GM23338 (cell line): ENCODE data around the gene RTL1. TPM values are rescaled to one million over a fixed set of nuclear protein-coding genes. Genes with fewer than 3 reads are reported as not detected.

Experiments used
- ATAC-seq: fragments of 200-7000 bp; cut with Tn5 transposase; 3 replicates; pipeline ENCODE4 v1.9.1; 2020
- DNase-seq: peaks from one replicate; pipeline ENCODE4 v3.0.0-alpha.2; 2015; ENCODE audit warnings: low spot score
- H2AFZ ChIP-seq: fragments of 200-600 bp; sonication (generic); 2 replicates; pipeline ENCODE4 v1.8.0; 2016; ENCODE audit warnings: antibody characterized with exemption, mild to moderate bottlenecking, moderate library complexity
- H3F3A ChIP-seq: fragments of 200-600 bp; sonication (generic); replicated peaks from 2 replicates; pipeline ENCODE4 v1.8.0; 2017; ENCODE audit warnings: antibody characterized with exemption, mixed run types, low read depth
- H3K27ac ChIP-seq: fragments of 200-600 bp; sonication (generic); 2 replicates; pipeline ENCODE4 v1.6.1; 2016; ENCODE audit warnings: low read depth
- H3K27me3 ChIP-seq: fragments of 200-600 bp; sonication (generic); 2 replicates; pipeline ENCODE4 v1.8.0; 2016; ENCODE audit warnings: mild to moderate bottlenecking, mixed run types, moderate library complexity; ENCODE audit not compliant: insufficient read depth
- H3K36me3 ChIP-seq: fragments of 200-600 bp; sonication (generic); 2 replicates; pipeline ENCODE4 v1.8.0; 2016; ENCODE audit warnings: mild to moderate bottlenecking; ENCODE audit not compliant: insufficient read depth
- H3K4me1 ChIP-seq: fragments of 200-600 bp; sonication (generic); 2 replicates; pipeline ENCODE4 v1.8.0; 2016; ENCODE audit warnings: mild to moderate bottlenecking, moderate library complexity; ENCODE audit not compliant: insufficient read depth
- H3K4me2 ChIP-seq: fragments of 200-600 bp; sonication (generic); 2 replicates; pipeline ENCODE4 v1.7.1; 2017; ENCODE audit warnings: mixed run types
- H3K4me3 ChIP-seq: fragments of 200-600 bp; sonication (generic); 2 replicates; pipeline ENCODE4 v1.6.1; 2016; ENCODE audit warnings: mixed run types
- H3K79me2 ChIP-seq: fragments of 200-600 bp; sonication (generic); replicated peaks from 2 replicates; pipeline ENCODE4 v1.8.0; 2017; ENCODE audit warnings: mild to moderate bottlenecking; ENCODE audit not compliant: insufficient read depth
- H3K9me2 ChIP-seq: fragments of 200-600 bp; sonication (generic); 2 replicates; pipeline ENCODE4 v1.8.0; 2017; ENCODE audit not compliant: insufficient read depth
- H4K20me1 ChIP-seq: fragments of 200-600 bp; sonication (generic); replicated peaks from 2 replicates; pipeline ENCODE4 v1.8.0; 2017; ENCODE audit warnings: mild to moderate bottlenecking; ENCODE audit not compliant: insufficient read depth
- H3K27ac Mint-ChIP-seq: 2 replicates; pipeline ENCODE4 v1.8.0; 2020; ENCODE audit warnings: inconsistent platforms, mild to moderate bottlenecking, moderate library complexity, mixed read lengths
- H3K27me3 Mint-ChIP-seq: 3 replicates; pipeline ENCODE4 v1.8.0; 2022; ENCODE audit warnings: low read depth, mild to moderate bottlenecking, moderate library complexity, mixed read lengths, inconsistent platforms; ENCODE audit not compliant: insufficient read depth, poor library complexity
- H3K36me3 Mint-ChIP-seq: 3 replicates; pipeline ENCODE4 v1.8.0; 2021; ENCODE audit warnings: low read depth, mild to moderate bottlenecking, inconsistent platforms, moderate library complexity, mixed read lengths
- H3K4me1 Mint-ChIP-seq: 3 replicates; pipeline ENCODE4 v1.8.0; 2020; ENCODE audit warnings: mild to moderate bottlenecking, inconsistent platforms, mixed read lengths
- H3K4me3 Mint-ChIP-seq: 3 replicates; pipeline ENCODE4 v1.8.0; 2021; ENCODE audit warnings: moderate library complexity, mild to moderate bottlenecking, inconsistent platforms, mixed read lengths
- H3K9me3 Mint-ChIP-seq: 3 replicates; pipeline ENCODE4 v1.8.0; 2020; ENCODE audit warnings: moderate library complexity, mild to moderate bottlenecking, inconsistent platforms, mixed read lengths
- CREB1 ChIP-seq: fragments of 250-450 bp; sonication (Bioruptor Pico); IDR thresholded peaks from 2 replicates; pipeline ENCODE4 v1.5.0; 2020; ENCODE audit warnings: low read depth, mild to moderate bottlenecking, moderate library complexity
- EZH2 ChIP-seq: fragments of 200-600 bp; sonication (generic); IDR thresholded peaks from one replicate; pipeline ENCODE4 v1.8.0; 2017; ENCODE audit warnings: antibody characterized with exemption, mild to moderate bottlenecking, low read depth; ENCODE audit not compliant: unreplicated experiment
- EZH2phosphoT487 ChIP-seq: fragments of 200-600 bp; sonication (generic); IDR thresholded peaks from one replicate; pipeline ENCODE4 v1.8.1; 2018; ENCODE audit warnings: antibody characterized with exemption; ENCODE audit not compliant: unreplicated experiment
- JUNB ChIP-seq: IDR thresholded peaks from one replicate; pipeline ENCODE4 v1.6.1; 2016; ENCODE audit warnings: antibody characterized with exemption; ENCODE audit not compliant: unreplicated experiment
- NANOG ChIP-seq: IDR thresholded peaks from 2 replicates; pipeline ENCODE4 v1.6.1; 2016; ENCODE audit warnings: antibody characterized with exemption, borderline replicate concordance
- POLR2AphosphoS5 ChIP-seq: IDR thresholded peaks from 2 replicates; pipeline ENCODE4 v1.6.1; 2016; ENCODE audit warnings: antibody characterized with exemption, low read depth
- STAT1 ChIP-seq: IDR thresholded peaks from one replicate; pipeline ENCODE4 v1.6.1; 2016; ENCODE audit warnings: antibody characterized with exemption; ENCODE audit not compliant: unreplicated experiment
- ZNF114 ChIP-seq: fragments of 250-450 bp; sonication (Bioruptor Pico); IDR thresholded peaks from 2 replicates; pipeline ENCODE4 v1.5.0; 2020; ENCODE audit warnings: mild to moderate bottlenecking, moderate library complexity
- ZNF331 ChIP-seq: fragments of 250-450 bp; sonication (Bioruptor Pico); IDR thresholded peaks from 2 replicates; pipeline ENCODE4 v1.5.0; 2020; ENCODE audit warnings: low read depth, mild to moderate bottlenecking, moderate library complexity
- polyA plus RNA-seq: library from polyadenylated mRNA; unstranded; fragments of >200 nt; fragmentation: Nextera tagmentation; extraction: Ambion mirVana; gene quantifications from 2 replicates; pipeline ENCODE4 v1.2.1, GENCODE V29; 2016
- total RNA-seq: library from RNA; depleted of rRNA; stranded (reverse); fragments of >200 nt; shearing (Covaris generic); gene quantifications from 2 replicates; pipeline ENCODE4 v1.2.3, GENCODE V29; 2014
- TF ChIP-seq, protein P1 (sequence below): IDR thresholded peaks from 2 replicates; pipeline ENCODE4 v1.6.1; 2016; ENCODE audit warnings: antibody characterized with exemption
- TF ChIP-seq, protein P2 (sequence below): fragments of 250-450 bp; sonication (Bioruptor Pico); IDR thresholded peaks from 2 replicates; pipeline ENCODE4 v1.5.0; 2020; ENCODE audit warnings: mild to moderate bottlenecking, moderate library complexity
- TF ChIP-seq, protein P3 (sequence below): IDR thresholded peaks from one replicate; pipeline ENCODE4 v1.6.1; 2018; ENCODE audit warnings: antibody characterized with exemption; ENCODE audit not compliant: unreplicated experiment
- TF ChIP-seq, protein P4 (sequence below), 2 experiments: fragments of 200-600 bp in 1 of 2; sonication (generic) in 1 of 2; conservative IDR thresholded peaks; 2 replicates each; pipeline versions ENCODE4 v1.5.1 to v1.6.1; 2016 to 2017; ENCODE audit warnings: antibody characterized with exemption in 2 of 2, low read depth in 2 of 2, mild to moderate bottlenecking in 2 of 2, moderate library complexity in 1 of 2

RTL1 gene
- total and polyA plus RNA-seq, 2 experiments from 2014 or later, result not detected

DNA sequence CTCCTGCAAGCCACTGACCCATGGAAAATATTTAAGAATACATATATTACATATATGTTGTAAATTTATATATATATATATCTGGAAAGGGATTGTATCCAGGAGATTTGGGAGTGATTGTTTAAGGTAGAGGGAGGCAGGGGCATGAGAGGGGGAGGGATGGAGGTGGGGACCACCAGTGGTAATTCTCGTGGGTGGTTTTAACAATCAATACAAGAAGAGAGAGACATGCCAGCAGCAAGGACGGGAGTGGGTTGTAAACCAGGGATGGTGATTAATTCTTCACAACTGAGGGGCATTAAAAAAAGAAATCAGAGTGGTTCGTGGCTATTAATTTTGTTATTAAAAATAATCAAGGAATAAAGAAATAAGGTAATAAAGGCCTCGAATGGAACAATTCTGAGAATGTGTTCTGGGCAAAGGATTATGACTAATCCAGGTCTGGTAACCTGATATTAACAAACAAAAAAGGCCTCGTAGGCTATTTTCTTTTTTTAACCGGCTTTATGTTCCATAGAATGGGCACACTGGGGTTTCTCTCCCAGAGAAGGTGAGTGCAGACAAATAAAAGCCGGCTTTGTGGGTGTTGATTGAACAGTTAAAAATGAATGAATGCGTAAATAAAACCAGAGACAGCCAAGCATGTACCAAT is 8.3 kb upstream of the RTL1 start:
- no peak for DNase-seq
- Histone ChIP-seq H3K4me3 (no peak overlapping the region), H3K4me1 (no peaks in the 10 kb centered on the region), H2AFZ (no peak overlapping the region), H3K27me3 (no peaks in the 10 kb centered on the region), H3K9me2 (no peaks in the 10 kb centered on the region), H3K4me2 (no peak overlapping the region), H3K36me3 (no peaks in the 10 kb centered on the region), H4K20me1 (no peaks in the 10 kb centered on the region), H3K27ac (no peak overlapping the region), H3K79me2 (no peaks in the 10 kb centered on the region), H3F3A (no peaks in the 10 kb centered on the region)
- Mint-ChIP-seq H3K27me3 (no peaks in the 10 kb centered on the region), H3K4me3 (no peak overlapping the region), H3K4me1 (no peaks in the 10 kb centered on the region), H3K27ac (no peak overlapping the region), H3K36me3 (no peaks in the 10 kb centered on the region), H3K9me3 (peaks cover 2% of the 10 kb centered on the region; the same call in 1 of the 3 replicates)
- no peak for ATAC-seq
- TF ChIP-seq POLR2AphosphoS5, result no peak
- TF ChIP-seq, protein P1, sequence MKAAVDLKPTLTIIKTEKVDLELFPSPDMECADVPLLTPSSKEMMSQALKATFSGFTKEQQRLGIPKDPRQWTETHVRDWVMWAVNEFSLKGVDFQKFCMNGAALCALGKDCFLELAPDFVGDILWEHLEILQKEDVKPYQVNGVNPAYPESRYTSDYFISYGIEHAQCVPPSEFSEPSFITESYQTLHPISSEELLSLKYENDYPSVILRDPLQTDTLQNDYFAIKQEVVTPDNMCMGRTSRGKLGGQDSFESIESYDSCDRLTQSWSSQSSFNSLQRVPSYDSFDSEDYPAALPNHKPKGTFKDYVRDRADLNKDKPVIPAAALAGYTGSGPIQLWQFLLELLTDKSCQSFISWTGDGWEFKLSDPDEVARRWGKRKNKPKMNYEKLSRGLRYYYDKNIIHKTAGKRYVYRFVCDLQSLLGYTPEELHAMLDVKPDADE, result no peak
- no peak for TF ChIP-seq ZNF331 (CRISPR knock-in tag)
- TF ChIP-seq, protein P2, sequence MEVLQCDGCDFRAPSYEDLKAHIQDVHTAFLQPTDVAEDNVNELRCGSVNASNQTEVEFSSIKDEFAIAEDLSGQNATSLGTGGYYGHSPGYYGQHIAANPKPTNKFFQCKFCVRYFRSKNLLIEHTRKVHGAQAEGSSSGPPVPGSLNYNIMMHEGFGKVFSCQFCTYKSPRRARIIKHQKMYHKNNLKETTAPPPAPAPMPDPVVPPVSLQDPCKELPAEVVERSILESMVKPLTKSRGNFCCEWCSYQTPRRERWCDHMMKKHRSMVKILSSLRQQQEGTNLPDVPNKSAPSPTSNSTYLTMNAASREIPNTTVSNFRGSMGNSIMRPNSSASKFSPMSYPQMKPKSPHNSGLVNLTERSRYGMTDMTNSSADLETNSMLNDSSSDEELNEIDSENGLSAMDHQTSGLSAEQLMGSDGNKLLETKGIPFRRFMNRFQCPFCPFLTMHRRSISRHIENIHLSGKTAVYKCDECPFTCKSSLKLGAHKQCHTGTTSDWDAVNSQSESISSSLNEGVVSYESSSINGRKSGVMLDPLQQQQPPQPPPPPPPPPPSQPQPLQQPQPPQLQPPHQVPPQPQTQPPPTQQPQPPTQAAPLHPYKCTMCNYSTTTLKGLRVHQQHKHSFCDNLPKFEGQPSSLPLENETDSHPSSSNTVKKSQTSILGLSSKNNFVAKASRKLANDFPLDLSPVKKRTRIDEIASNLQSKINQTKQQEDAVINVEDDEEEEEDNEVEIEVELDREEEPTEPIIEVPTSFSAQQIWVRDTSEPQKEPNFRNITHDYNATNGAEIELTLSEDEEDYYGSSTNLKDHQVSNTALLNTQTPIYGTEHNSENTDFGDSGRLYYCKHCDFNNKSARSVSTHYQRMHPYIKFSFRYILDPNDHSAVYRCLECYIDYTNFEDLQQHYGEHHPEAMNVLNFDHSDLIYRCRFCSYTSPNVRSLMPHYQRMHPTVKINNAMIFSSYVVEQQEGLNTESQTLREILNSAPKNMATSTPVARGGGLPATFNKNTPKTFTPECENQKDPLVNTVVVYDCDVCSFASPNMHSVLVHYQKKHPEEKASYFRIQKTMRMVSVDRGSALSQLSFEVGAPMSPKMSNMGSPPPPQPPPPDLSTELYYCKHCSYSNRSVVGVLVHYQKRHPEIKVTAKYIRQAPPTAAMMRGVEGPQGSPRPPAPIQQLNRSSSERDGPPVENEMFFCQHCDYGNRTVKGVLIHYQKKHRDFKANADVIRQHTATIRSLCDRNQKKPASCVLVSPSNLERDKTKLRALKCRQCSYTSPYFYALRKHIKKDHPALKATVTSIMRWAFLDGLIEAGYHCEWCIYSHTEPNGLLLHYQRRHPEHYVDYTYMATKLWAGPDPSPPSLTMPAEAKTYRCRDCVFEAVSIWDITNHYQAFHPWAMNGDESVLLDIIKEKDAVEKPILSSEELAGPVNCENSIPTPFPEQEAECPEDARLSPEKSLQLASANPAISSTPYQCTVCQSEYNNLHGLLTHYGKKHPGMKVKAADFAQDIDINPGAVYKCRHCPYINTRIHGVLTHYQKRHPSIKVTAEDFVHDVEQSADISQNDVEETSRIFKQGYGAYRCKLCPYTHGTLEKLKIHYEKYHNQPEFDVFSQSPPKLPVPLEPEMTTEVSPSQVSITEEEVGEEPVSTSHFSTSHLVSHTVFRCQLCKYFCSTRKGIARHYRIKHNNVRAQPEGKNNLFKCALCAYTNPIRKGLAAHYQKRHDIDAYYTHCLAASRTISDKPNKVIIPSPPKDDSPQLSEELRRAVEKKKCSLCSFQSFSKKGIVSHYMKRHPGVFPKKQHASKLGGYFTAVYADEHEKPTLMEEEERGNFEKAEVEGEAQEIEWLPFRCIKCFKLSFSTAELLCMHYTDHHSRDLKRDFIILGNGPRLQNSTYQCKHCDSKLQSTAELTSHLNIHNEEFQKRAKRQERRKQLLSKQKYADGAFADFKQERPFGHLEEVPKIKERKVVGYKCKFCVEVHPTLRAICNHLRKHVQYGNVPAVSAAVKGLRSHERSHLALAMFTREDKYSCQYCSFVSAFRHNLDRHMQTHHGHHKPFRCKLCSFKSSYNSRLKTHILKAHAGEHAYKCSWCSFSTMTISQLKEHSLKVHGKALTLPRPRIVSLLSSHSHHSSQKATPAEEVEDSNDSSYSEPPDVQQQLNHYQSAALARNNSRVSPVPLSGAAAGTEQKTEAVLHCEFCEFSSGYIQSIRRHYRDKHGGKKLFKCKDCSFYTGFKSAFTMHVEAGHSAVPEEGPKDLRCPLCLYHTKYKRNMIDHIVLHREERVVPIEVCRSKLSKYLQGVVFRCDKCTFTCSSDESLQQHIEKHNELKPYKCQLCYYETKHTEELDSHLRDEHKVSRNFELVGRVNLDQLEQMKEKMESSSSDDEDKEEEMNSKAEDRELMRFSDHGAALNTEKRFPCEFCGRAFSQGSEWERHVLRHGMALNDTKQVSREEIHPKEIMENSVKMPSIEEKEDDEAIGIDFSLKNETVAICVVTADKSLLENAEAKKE, result no peak
- no peak for TF ChIP-seq ZNF114 (CRISPR knock-in tag)
- no peak for TF ChIP-seq EZH2phosphoT487
- TF ChIP-seq, protein P3, sequence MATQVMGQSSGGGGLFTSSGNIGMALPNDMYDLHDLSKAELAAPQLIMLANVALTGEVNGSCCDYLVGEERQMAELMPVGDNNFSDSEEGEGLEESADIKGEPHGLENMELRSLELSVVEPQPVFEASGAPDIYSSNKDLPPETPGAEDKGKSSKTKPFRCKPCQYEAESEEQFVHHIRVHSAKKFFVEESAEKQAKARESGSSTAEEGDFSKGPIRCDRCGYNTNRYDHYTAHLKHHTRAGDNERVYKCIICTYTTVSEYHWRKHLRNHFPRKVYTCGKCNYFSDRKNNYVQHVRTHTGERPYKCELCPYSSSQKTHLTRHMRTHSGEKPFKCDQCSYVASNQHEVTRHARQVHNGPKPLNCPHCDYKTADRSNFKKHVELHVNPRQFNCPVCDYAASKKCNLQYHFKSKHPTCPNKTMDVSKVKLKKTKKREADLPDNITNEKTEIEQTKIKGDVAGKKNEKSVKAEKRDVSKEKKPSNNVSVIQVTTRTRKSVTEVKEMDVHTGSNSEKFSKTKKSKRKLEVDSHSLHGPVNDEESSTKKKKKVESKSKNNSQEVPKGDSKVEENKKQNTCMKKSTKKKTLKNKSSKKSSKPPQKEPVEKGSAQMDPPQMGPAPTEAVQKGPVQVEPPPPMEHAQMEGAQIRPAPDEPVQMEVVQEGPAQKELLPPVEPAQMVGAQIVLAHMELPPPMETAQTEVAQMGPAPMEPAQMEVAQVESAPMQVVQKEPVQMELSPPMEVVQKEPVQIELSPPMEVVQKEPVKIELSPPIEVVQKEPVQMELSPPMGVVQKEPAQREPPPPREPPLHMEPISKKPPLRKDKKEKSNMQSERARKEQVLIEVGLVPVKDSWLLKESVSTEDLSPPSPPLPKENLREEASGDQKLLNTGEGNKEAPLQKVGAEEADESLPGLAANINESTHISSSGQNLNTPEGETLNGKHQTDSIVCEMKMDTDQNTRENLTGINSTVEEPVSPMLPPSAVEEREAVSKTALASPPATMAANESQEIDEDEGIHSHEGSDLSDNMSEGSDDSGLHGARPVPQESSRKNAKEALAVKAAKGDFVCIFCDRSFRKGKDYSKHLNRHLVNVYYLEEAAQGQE, result no peak
- no peak for TF ChIP-seq STAT1
- no peak for TF ChIP-seq JUNB
- no peak for TF ChIP-seq EZH2
- TF ChIP-seq, protein P4, sequence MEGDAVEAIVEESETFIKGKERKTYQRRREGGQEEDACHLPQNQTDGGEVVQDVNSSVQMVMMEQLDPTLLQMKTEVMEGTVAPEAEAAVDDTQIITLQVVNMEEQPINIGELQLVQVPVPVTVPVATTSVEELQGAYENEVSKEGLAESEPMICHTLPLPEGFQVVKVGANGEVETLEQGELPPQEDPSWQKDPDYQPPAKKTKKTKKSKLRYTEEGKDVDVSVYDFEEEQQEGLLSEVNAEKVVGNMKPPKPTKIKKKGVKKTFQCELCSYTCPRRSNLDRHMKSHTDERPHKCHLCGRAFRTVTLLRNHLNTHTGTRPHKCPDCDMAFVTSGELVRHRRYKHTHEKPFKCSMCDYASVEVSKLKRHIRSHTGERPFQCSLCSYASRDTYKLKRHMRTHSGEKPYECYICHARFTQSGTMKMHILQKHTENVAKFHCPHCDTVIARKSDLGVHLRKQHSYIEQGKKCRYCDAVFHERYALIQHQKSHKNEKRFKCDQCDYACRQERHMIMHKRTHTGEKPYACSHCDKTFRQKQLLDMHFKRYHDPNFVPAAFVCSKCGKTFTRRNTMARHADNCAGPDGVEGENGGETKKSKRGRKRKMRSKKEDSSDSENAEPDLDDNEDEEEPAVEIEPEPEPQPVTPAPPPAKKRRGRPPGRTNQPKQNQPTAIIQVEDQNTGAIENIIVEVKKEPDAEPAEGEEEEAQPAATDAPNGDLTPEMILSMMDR (conservative IDR thresholded peaks at IDR 0.05; ENCODE audit: low read depth in 2 of 2), result no peak
- no peak for TF ChIP-seq CREB1
- no peak for TF ChIP-seq NANOG
